Activated CD4-positive, CD25-positive, alpha-beta regulatory T cell treated with anti-CD3 and anti-CD28 coated beads, Interleukin-2, amount 50 U/mL, for 24 hours (primary cell): Measurements from ENCODE around the gene IDI2.
A peak's percentile ranks its signal among the peaks of the same experiment; 100 is the strongest.
"Not testable (repeated sequence)": the region's sequence is repeated elsewhere in the genome, so short reads cannot be mapped to it uniquely, and the experiment has no call there.

Source experiments
- ATAC-seq, 2 donors: fragments of 150-1000 bp; cut with Tn5 transposase; one replicate each; pipeline ENCODE4 v1.10.0; 2021; ENCODE audit warnings: mild to moderate bottlenecking in 1 of 2, moderate library complexity in 1 of 2

The IDI2 gene

DNA sequence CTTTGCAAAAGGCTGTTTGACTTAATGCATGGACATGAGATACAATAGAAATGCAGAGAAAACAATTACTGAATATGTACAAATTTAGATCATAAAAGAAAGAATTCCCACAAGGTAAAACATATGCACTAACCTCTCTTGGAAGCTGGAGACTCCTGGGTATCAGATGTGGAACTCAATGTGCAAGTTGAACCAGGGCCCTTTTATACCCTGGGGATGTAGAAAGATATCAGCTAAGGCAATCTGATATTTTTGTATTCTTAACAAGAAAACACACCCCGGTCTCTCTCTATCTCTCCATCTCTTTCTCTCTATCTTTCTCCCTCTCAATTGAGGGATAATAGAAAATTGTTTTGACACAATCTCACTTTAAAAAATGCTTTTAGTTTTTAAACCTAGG lies at the start of gene IDI2:
TSS of gene IDI2 (minus strand) at position 177 of the 400 bp plus-strand sequence. CDS start 1,136 bp downstream, outside the sequence.
- no peak for ATAC-seq

DNA sequence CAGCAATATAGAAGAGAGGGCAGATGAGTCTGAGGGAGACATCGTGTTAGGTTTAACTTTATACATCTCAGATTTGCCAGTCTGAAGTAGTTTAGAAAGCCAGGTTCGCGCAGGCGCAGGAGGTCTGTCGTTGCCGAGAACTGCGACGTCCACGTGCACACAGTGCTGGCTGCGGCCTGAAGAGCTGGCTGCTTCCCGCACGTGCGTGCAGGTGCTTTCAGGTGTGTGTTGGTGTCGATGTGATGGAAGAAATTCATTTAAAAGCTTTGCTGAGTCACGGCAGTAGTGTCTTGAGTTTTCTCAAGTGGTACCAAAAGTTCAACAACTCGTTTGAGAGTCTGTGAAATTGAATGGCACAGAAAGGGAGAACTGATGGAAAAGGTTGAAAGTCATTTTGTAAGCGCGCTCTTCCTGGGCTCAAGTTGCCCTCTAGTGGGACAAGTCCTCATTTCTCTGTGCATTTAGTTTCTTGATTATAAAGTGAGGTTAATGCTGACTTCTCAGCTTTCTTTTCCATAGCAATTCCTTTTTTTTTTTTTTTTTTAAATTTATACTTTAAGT lies 49.2 kb upstream of the IDI2 start:
- no peak for ATAC-seq

DNA sequence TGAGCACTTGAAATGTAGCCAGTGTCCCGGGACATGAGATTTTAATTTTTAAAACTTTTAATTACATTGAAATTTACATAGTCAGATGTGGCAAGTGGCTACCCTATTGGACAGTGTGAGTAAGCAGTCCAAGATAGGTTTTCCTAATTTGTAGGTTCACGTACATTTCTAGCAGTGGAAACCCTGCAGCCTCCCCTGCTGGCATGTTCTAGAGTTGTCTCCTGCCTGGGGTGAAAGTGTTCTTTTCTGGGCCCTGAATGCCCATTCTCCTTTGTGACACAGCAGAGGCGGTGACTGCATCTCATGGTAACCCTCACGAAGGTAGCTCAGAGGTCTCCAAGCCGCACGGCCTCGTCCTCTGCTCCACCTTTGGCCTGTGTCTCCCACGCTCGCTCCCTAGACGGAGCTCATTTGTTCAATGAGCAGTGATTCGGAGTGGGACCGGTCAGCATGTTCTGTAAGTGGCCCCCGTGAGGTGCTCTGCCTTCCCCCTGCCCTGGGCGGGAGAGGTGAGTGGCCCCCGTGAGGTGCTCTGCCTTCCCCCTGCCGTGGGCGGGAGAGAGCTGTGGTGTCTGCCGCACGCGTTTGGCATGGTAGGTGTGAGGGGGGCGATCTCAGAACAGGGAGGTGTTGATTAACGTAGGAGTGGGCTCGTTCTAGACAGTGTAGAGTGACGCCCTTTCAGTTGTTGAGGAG lies 48.5 kb upstream of the IDI2 start:
- ATAC-seq, result no peak

DNA sequence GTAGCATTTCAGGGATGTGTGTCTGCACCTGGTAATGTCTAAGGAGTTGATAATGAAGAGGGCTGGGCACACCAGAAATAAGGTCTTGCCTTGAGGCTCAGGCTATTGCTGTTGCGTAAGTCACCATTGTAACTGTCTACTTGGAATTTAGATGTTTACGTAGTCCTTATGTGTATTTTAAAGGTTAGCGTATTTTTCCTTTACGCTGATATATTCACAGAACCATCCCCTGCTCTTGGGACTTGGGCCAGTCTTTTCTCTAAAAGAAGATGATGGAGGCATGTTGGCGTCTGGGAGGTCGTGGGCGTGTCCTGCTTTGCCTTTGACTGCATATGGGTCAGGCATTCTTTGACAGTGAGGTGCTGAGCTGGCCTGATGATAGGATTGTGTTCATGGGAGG lies 45.3 kb upstream of the IDI2 start:
- no peak for ATAC-seq

GRCh38 chr10:1068380-1069361 lies 43.0 kb upstream of the IDI2 start:
- ATAC-seq, result peak in 1 of 2 donors; percentile 36

DNA sequence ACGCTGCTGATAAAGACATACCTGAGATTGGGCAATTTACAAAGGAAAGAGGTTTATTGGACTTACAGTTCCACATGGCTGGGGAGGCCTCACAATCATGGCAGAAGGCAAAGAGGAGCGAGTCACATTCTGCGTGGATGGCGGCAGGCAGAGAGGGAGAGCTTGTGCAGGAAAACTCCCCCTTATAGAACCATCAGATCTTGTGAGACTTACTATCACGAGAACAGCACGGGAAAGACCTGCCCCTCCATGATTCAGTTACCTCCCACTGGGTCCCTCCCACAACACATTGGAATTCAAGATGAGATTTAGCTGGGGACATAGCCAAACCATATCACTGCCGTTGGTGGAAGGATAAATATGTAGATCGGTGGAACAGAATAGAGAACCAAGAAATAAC lies 41.1 kb upstream of the IDI2 start:
- not testable (repeated sequence) for ATAC-seq

DNA sequence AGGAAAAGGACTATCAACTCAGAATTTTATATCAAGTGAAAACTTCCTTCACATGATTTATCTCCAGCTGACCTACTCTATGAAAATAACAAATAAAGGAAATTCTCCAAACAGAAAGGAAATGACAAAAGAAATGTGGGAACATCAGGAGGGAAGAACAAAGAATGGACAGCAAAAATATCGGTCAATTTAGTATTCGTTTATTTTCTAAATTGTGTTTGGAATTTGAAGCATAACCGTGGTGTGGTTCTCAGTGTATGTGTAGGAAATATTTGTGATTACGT lies 39.2 kb upstream of the IDI2 start:
- ATAC-seq, result no peak

DNA sequence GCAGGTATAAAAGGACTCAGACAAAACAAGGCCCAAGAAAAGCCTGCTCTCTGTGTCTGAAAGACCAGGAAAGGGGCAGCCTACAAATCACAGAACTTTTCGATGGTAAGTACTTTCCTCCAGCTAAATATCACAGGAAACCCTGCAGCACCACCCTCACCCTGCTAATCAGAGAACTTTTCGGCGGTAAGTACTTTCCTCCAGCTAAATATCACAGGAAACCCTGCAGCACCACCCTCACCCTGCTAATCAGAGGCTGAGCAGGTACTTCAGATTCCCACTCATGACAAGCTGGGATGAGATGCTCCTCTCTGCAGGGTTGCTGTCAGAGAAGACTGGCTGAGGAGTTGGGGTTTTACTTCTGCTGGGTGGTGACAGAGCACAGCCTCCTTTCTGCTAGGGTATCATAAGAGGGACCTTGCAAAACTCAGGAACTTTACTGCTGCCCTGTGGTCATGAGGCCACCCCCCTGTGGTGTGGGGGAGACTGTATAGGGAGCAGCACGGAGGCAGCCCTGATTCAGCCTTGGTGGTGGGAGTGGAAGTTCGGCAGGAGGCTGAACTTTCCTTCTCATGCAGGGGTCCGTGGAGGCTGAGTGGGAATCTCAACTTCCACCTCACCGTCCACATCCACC lies 37.7 kb upstream of the IDI2 start:
- peak; percentile 46 to 59 for ATAC-seq

DNA sequence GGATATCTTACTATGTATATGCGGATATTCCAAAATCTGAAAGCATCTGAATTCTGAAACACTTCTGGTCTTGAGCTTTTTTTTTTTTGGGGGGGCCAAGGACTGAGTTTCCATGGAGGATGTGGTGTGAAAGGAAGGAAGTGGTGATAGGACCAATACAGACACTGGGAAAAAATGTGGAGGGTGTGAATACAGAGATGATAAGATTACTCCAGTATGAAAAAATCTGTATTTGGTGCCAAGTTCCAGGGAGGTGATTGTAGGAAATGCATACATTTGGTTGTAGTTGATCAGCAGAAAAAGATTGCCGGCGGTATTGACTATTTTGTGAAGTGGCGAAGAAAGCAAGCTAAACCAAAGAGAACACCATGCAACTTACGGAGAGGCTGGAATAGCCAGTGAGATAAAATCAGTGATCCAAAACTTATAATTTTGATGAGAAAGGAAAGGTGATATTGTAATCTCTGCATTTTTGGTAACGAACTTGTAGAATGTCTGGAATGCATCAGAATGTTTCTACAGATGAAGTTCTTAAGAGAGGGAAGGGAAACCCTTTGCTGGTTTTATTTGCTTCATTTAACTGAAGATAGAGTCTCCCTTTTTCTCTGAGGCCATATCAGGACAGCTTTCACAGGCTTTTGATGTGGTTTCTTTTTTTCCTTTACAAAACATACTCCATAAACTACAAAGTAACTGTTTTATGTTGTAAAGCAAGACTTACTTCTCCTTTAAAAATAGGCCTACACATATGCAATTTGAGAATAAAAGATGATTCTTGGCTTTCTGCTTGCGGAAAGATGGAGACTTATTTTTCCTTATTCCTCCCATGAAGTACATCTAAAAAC lies 36.5 kb upstream of the IDI2 start:
- no peak for ATAC-seq

GRCh38 chr10:1059902-1060301 lies 34.2 kb upstream of the IDI2 start:
- ATAC-seq, result no peak

DNA sequence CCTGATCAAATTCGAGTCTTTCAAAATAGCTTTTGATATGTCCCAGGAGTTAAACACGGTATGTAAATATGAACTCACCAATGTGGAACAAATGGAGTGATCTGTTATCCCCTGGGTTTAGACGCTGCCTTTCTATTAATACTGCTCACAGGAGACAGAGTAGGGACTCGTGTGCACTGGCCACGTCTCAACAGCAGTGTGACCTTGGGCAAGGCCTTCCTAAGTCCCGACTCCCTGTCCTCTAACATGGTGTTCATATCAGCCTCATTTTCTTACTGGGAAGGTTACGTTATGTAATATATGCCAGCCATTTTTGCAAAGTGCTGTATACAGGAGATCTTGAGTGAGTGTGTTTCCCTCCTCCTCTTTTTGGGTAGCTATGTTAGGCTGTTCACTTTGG lies 32.4 kb upstream of the IDI2 start:
- no peak for ATAC-seq

- no peak for ATAC-seq
These were observed 31.5 kb upstream of the IDI2 start for GRCh38 chr10:1057106-1057657.

GRCh38 chr10:1056326-1057105 lies 30.9 kb upstream of the IDI2 start, which contains the start of gene WDR37:
Gene WDR37, plus strand, starts transcription at chr10:1056385. Its CDS starts 15,771 bp downstream, at chr10:1072156.
- ATAC-seq, result peak; percentile 96 to 98

DNA sequence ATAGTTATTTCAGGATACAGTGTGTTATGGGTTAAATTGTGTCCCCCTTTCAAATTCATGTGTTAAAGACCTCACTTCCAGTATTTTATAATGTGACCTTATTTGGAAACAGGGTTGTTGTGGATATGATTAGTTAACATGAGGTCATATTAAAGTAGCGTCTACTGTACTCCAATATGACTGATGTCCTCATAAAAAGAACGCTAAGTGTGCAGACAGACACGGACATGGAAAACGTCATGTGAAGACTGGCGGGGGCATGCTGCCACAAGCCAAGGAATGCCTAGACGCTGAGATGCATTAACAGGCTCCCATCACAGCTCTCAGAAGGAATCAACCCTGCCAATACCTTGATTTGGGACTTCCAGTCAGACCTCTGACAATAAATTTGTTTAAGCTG lies 29.0 kb upstream of the IDI2 start:
- no peak for ATAC-seq

GRCh38 chr10:1050554-1050953 lies 24.9 kb upstream of the IDI2 start:
- ATAC-seq, result no peak

GRCh38 chr10:1050145-1050544 lies 24.5 kb upstream of the IDI2 start:
- ATAC-seq, result no peak

DNA sequence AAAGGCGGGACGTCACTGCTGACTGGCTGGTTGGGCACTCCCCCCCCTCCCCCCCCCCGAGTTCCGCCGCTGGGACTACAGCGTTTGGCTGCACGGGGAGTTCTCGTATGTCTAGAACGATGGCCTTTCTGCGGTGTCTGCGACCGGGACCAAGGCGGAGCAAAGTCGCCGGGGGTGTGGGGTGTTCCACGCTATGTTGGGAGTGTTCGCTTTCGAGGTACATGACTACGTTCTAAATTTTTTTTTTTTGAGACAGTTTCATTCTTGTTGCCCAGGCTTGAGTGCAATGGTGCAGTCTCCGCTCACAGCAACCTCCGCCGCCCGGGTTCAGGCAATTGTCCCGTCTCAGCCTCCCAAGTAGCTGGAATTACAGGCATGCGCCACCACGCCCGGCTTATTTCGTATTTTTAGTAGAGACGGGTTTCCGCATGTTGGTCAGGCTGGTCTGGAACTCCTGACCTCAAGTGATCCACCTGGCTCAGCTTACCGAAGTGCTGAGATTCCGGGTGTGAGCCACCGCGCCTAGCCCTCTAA lies 23.8 kb upstream of the IDI2 start:
- no peak for ATAC-seq

DNA sequence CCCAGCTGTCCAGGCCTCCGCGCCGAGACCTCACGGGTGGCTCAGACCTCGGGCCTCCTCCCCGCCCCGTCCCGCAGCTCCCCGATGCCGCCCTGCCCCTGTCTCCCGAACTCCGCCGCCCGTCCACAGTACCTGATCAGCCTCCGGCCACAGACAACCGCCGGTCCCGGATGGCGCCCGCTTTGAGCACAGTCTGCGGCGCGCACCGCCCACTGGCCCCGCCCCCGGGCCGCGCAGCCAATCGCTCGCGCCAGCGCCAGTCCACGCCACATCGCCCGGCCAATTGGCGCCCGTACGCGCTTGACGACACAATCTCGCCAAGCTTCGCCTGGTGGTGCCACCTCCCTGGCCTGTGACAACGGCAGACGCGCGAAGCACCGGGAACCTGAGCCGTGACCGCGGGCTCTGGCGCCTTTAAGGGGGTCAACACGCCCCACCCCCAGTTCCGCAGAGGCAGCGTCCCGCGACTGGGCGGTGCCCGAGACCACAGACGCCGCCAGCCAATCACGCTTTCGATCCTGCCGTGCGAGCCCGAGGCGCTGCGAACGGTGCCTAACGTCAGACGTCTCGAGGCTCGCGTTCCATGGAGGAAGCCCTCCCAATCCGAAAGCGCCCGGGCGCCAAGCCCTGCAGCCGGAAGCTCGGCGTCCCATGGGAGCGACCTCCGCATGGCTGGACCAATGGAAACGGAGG lies 23.2 kb upstream of the IDI2 start, which contains the start of gene IDI1:
TSS of gene IDI1 (minus strand) at position 388 of the 693 bp plus-strand sequence. CDS start at position 272, 116 bp downstream.
- ATAC-seq, result peak; percentile 84 to 85

DNA sequence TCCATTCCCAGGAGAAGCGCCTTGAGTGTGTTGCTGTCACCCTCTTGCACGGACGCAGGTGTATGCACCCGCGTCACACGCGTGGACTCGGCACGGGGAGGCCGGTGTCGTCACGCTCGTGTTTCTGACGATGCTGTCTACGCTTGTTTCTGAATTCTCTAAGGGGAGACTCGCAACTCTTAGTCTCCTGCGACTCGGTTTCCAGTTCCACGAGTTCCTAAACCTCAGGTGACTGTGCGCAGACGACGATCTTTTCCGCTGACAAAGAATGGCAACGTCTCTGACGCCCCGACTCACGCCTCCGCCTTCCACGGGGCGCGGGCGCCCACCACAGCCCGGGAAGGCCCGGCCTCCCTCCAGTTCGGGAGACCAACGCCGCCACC lies 22.7 kb upstream of the IDI2 start:
- peak; percentile 7 to 9 for ATAC-seq

- ATAC-seq, result no peak
These were observed 22.3 kb upstream of the IDI2 start for GRCh38 chr10:1047937-1048336.
